Neural cell (in vitro differentiated cells): ENCODE results near the gene FAM117B. TPM values are rescaled to one million over a fixed set of nuclear protein-coding genes. Genes with fewer than 3 reads are reported as not detected.

Source experiments
- H2AFZ ChIP-seq: fragments of 200-600, 300-800 bp; sonication (generic), shearing (Covaris generic); 2 replicates; pipeline ENCODE4 v1.6.0; 2014; ENCODE audit warnings: low read depth, mild to moderate bottlenecking, antibody characterized with exemption, low read length, moderate library complexity
- H3F3A ChIP-seq: fragments of 200-600 bp; shearing (Covaris generic); 2 replicates; pipeline ENCODE4 v1.6.1; 2016; ENCODE audit warnings: mild to moderate bottlenecking, moderate library complexity, mixed read lengths, antibody characterized with exemption, low read length; ENCODE audit not compliant: insufficient read depth, poor library complexity, severe bottlenecking
- H3K27ac ChIP-seq: fragments of 200-600, 300-800 bp; sonication (generic), shearing (Covaris generic); 2 replicates; pipeline ENCODE4 v1.5.1; 2014; ENCODE audit warnings: mild to moderate bottlenecking, low read length, moderate library complexity
- H3K27me3 ChIP-seq: fragments of 300-800, 200-600 bp; sonication (generic), shearing (Covaris generic); 2 replicates; pipeline ENCODE4 v1.6.0; 2014; ENCODE audit warnings: mild to moderate bottlenecking, low read depth, low read length, moderate library complexity; ENCODE audit not compliant: insufficient read depth
- H3K36me3 ChIP-seq: fragments of 300-800, 200-600 bp; sonication (generic), shearing (Covaris generic); 2 replicates; pipeline ENCODE4 v1.5.1; 2014; ENCODE audit warnings: mild to moderate bottlenecking, antibody characterized with exemption, low read length, moderate library complexity; ENCODE audit not compliant: insufficient read depth
- H3K4me2 ChIP-seq: fragments of 300-800, 200-600 bp; sonication (generic), shearing (Covaris generic); 2 replicates; pipeline ENCODE4 v1.6.0; 2014; ENCODE audit warnings: mild to moderate bottlenecking, low read length
- H3K4me3 ChIP-seq: fragments of 300-800, 200-600 bp; sonication (generic), shearing (Covaris generic); 2 replicates; pipeline ENCODE4 v1.5.1; 2014; ENCODE audit warnings: mild to moderate bottlenecking, low read length, moderate library complexity
- H3K79me2 ChIP-seq: fragments of 200-600 bp; shearing (Covaris generic); replicated peaks from 2 replicates; pipeline ENCODE4 v1.6.0; 2014; ENCODE audit warnings: mild to moderate bottlenecking, low read length, moderate library complexity; ENCODE audit not compliant: insufficient read depth
- H3K9ac ChIP-seq: fragments of 300-800, 200-600 bp; sonication (generic), shearing (Covaris generic); 2 replicates; pipeline ENCODE4 v1.6.1; 2016; ENCODE audit warnings: mild to moderate bottlenecking, low read length, mixed read lengths
- H3K9me2 ChIP-seq: fragments of 200-600 bp; shearing (Covaris generic); 2 replicates; pipeline ENCODE4 v1.6.1; 2016; ENCODE audit warnings: mild to moderate bottlenecking, low read length, mixed read lengths; ENCODE audit not compliant: insufficient read depth
- H3K9me3 ChIP-seq: fragments of 200-600, 300-800 bp; sonication (generic), shearing (Covaris generic); 2 replicates; pipeline ENCODE4 v1.6.1; 2016; ENCODE audit warnings: mild to moderate bottlenecking, mixed run types, low read length, moderate library complexity, mixed read lengths
- H4K20me1 ChIP-seq: fragments of 200-600 bp; shearing (Covaris generic); 2 replicates; pipeline ENCODE4 v1.6.1; 2016; ENCODE audit warnings: mild to moderate bottlenecking, mixed run types; ENCODE audit not compliant: insufficient read depth
- EP300 ChIP-seq: fragments of 450-650 bp; conservative IDR thresholded peaks from 2 replicates; pipeline ENCODE4 v1.6.1; 2014; ENCODE audit warnings: antibody characterized with exemption, mild to moderate bottlenecking, moderate library complexity; ENCODE audit not compliant: poor library complexity, severe bottlenecking
- EZH2 ChIP-seq: fragments of 200-600, 300-800 bp; shearing (Covaris generic), sonication (generic); IDR thresholded peaks from 2 replicates; pipeline ENCODE4 v1.6.1; 2014; ENCODE audit warnings: antibody characterized with exemption, low read length, borderline replicate concordance, mild to moderate bottlenecking; ENCODE audit not compliant: insufficient read depth, poor library complexity, severe bottlenecking
- MXI1 ChIP-seq: fragments of 450-650 bp; conservative IDR thresholded peaks from 2 replicates; pipeline ENCODE4 v1.6.1; 2014; ENCODE audit warnings: antibody characterized with exemption, mild to moderate bottlenecking; ENCODE audit not compliant: poor library complexity, severe bottlenecking
- POLR2AphosphoS5 ChIP-seq: IDR thresholded peaks from 2 replicates; pipeline ENCODE4 v1.6.1; 2012
- RAD21 ChIP-seq: fragments of 450-650 bp; conservative IDR thresholded peaks from 2 replicates; pipeline ENCODE4 v1.6.1; 2014; ENCODE audit warnings: antibody characterized with exemption, mild to moderate bottlenecking, moderate library complexity
- REST ChIP-seq: IDR thresholded peaks from 2 replicates; pipeline ENCODE4 v1.6.1; 2012; ENCODE audit warnings: borderline replicate concordance
- SMC3 ChIP-seq: fragments of 450-650 bp; conservative IDR thresholded peaks from 2 replicates; pipeline ENCODE4 v1.6.1; 2014; ENCODE audit warnings: antibody characterized with exemption, mild to moderate bottlenecking, moderate library complexity; ENCODE audit not compliant: poor library complexity
- TAF1 ChIP-seq: IDR thresholded peaks from 2 replicates; pipeline ENCODE4 v1.6.1; 2012; ENCODE audit warnings: low read depth
- polyA plus RNA-seq: library from polyadenylated mRNA; depleted of rRNA; stranded (reverse); fragments of >200 nt; gene quantifications from 2 replicates; pipeline ENCODE4 v1.2.3, GENCODE V29; 2014
- TF ChIP-seq, protein P1 (sequence below): fragments of 450-650 bp; IDR thresholded peaks from 2 replicates; pipeline ENCODE4 v1.5.1; 2014; ENCODE audit warnings: antibody characterized with exemption, mild to moderate bottlenecking, moderate library complexity; ENCODE audit not compliant: poor library complexity, severe bottlenecking

The FAM117B gene
- polyA plus RNA-seq, 1 donor from 2014 or later = 32.9 TPM

- no peak overlapping the region for H3K4me2 ChIP-seq
- H2AFZ ChIP-seq = no peak overlapping the region
- H3K27me3 ChIP-seq = no peaks in the 10 kb centered on the region
- peaks cover 11% of the 10 kb centered on the region for H3K9me3 ChIP-seq
- H3K27ac ChIP-seq = no peak overlapping the region
- H4K20me1 ChIP-seq = no peaks in the 10 kb centered on the region
- no peaks in the 10 kb centered on the region for H3F3A ChIP-seq
- TF ChIP-seq SMC3 = no peak
- no peak for TF ChIP-seq REST
- TF ChIP-seq RAD21 = no peak
- no peak for TF ChIP-seq TAF1
- no peak for TF ChIP-seq POLR2AphosphoS5
- no peaks in the 10 kb centered on the region for H3K9me2 ChIP-seq
- peaks cover 80% of the 10 kb centered on the region for H3K79me2 ChIP-seq
- H3K4me3 ChIP-seq = no peak overlapping the region
- no peak overlapping the region for H3K9ac ChIP-seq
- no peaks in the 10 kb centered on the region for H3K36me3 ChIP-seq
Measured at GRCh38 chr2:202716114-202716718, 81.4 kb downstream of the FAM117B start.

GRCh38 chr2:202716953-202717597, 82.3 kb downstream of the FAM117B start:
- no peak for TF ChIP-seq EP300
- no peak for TF ChIP-seq REST
- no peak for TF ChIP-seq TAF1
- TF ChIP-seq EZH2 = no peak
- TF ChIP-seq, protein P1, sequence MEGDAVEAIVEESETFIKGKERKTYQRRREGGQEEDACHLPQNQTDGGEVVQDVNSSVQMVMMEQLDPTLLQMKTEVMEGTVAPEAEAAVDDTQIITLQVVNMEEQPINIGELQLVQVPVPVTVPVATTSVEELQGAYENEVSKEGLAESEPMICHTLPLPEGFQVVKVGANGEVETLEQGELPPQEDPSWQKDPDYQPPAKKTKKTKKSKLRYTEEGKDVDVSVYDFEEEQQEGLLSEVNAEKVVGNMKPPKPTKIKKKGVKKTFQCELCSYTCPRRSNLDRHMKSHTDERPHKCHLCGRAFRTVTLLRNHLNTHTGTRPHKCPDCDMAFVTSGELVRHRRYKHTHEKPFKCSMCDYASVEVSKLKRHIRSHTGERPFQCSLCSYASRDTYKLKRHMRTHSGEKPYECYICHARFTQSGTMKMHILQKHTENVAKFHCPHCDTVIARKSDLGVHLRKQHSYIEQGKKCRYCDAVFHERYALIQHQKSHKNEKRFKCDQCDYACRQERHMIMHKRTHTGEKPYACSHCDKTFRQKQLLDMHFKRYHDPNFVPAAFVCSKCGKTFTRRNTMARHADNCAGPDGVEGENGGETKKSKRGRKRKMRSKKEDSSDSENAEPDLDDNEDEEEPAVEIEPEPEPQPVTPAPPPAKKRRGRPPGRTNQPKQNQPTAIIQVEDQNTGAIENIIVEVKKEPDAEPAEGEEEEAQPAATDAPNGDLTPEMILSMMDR = no peak
- TF ChIP-seq SMC3 = no peak
- no peak for TF ChIP-seq POLR2AphosphoS5
- no peak for TF ChIP-seq RAD21
- no peak for TF ChIP-seq MXI1
- Histone ChIP-seq H4K20me1 (no peaks in the 10 kb centered on the region), H3K9me3 (peaks cover 11% of the 10 kb centered on the region), H3K4me3 (no peak overlapping the region), H3K27ac (no peak overlapping the region), H3K27me3 (no peaks in the 10 kb centered on the region), H3K9me2 (no peaks in the 10 kb centered on the region), H3K9ac (no peak overlapping the region), H3K4me2 (no peak overlapping the region), H3F3A (no peaks in the 10 kb centered on the region), H2AFZ (no peak overlapping the region), H3K36me3 (no peaks in the 10 kb centered on the region), H3K79me2 (peaks cover 72% of the 10 kb centered on the region)
